HL-60 (cell line): ENCODE data around the gene NT5DC3.

ENCODE experiments used
- GABPA ChIP-seq: IDR thresholded peaks from 2 replicates; pipeline ENCODE4 v1.6.1; 2012; ENCODE audit warnings: low read depth
- POLR2AphosphoS5 ChIP-seq: IDR thresholded peaks from 2 replicates; pipeline ENCODE4 v1.6.1; 2012; ENCODE audit warnings: low read depth
- TF ChIP-seq, protein P1 (sequence below): IDR thresholded peaks from one replicate; pipeline ENCODE4 v1.5.1; 2011; ENCODE audit warnings: low read length, control low read depth, inconsistent platforms; ENCODE audit not compliant: insufficient read depth
- TF ChIP-seq, protein P2 (sequence below): IDR thresholded peaks from 2 replicates; pipeline ENCODE4 v1.6.1; 2012; ENCODE audit warnings: low read depth; ENCODE audit not compliant: insufficient replicate concordance

- TF ChIP-seq, protein P1, sequence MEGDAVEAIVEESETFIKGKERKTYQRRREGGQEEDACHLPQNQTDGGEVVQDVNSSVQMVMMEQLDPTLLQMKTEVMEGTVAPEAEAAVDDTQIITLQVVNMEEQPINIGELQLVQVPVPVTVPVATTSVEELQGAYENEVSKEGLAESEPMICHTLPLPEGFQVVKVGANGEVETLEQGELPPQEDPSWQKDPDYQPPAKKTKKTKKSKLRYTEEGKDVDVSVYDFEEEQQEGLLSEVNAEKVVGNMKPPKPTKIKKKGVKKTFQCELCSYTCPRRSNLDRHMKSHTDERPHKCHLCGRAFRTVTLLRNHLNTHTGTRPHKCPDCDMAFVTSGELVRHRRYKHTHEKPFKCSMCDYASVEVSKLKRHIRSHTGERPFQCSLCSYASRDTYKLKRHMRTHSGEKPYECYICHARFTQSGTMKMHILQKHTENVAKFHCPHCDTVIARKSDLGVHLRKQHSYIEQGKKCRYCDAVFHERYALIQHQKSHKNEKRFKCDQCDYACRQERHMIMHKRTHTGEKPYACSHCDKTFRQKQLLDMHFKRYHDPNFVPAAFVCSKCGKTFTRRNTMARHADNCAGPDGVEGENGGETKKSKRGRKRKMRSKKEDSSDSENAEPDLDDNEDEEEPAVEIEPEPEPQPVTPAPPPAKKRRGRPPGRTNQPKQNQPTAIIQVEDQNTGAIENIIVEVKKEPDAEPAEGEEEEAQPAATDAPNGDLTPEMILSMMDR, result no peak
- no peak for TF ChIP-seq POLR2AphosphoS5
- no peak for TF ChIP-seq GABPA
- TF ChIP-seq, protein P2, sequence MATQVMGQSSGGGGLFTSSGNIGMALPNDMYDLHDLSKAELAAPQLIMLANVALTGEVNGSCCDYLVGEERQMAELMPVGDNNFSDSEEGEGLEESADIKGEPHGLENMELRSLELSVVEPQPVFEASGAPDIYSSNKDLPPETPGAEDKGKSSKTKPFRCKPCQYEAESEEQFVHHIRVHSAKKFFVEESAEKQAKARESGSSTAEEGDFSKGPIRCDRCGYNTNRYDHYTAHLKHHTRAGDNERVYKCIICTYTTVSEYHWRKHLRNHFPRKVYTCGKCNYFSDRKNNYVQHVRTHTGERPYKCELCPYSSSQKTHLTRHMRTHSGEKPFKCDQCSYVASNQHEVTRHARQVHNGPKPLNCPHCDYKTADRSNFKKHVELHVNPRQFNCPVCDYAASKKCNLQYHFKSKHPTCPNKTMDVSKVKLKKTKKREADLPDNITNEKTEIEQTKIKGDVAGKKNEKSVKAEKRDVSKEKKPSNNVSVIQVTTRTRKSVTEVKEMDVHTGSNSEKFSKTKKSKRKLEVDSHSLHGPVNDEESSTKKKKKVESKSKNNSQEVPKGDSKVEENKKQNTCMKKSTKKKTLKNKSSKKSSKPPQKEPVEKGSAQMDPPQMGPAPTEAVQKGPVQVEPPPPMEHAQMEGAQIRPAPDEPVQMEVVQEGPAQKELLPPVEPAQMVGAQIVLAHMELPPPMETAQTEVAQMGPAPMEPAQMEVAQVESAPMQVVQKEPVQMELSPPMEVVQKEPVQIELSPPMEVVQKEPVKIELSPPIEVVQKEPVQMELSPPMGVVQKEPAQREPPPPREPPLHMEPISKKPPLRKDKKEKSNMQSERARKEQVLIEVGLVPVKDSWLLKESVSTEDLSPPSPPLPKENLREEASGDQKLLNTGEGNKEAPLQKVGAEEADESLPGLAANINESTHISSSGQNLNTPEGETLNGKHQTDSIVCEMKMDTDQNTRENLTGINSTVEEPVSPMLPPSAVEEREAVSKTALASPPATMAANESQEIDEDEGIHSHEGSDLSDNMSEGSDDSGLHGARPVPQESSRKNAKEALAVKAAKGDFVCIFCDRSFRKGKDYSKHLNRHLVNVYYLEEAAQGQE, result no peak
Measured at GRCh38 chr12:103812789-103813188, 28.2 kb downstream of the NT5DC3 start.
